Effector memory CD4-positive, alpha-beta T cell (primary cell): Measurements from ENCODE around the gene FNBP1L.
"Not testable (repeated sequence)": the region's sequence is repeated elsewhere in the genome, so short reads cannot be mapped to it uniquely, and the experiment has no call there.

Source experiments
- DNase-seq, 3 donors: peaks; one replicate each; pipeline ENCODE4 v3.0.0-alpha.2; 2020
- H3K27ac ChIP-seq: 2 replicates; pipeline ENCODE4 v1.7.0; 2013; ENCODE audit warnings: mild to moderate bottlenecking, low read length, moderate library complexity; ENCODE audit not compliant: insufficient read depth, poor library complexity, severe bottlenecking
- H3K27me3 ChIP-seq: replicated peaks from 2 replicates; pipeline ENCODE4 v1.7.0; 2013; ENCODE audit warnings: mild to moderate bottlenecking, low read length; ENCODE audit not compliant: insufficient read depth, control insufficient read depth, poor library complexity, severe bottlenecking
- H3K36me3 ChIP-seq: 2 replicates; pipeline ENCODE4 v1.7.0; 2013; ENCODE audit warnings: mild to moderate bottlenecking, low read length, moderate library complexity; ENCODE audit not compliant: control insufficient read depth, insufficient read depth
- H3K4me1 ChIP-seq: 2 replicates; pipeline ENCODE4 v1.7.0; 2013; ENCODE audit warnings: low read length, mild to moderate bottlenecking; ENCODE audit not compliant: control insufficient read depth, insufficient read depth, poor library complexity, severe bottlenecking
- H3K4me3 ChIP-seq: 2 replicates; pipeline ENCODE4 v1.7.0; 2013; ENCODE audit warnings: low read length, low read depth, mild to moderate bottlenecking; ENCODE audit not compliant: insufficient read depth, poor library complexity, severe bottlenecking
- H3K9me3 ChIP-seq: 2 replicates; pipeline ENCODE4 v1.7.0; 2013; ENCODE audit warnings: mild to moderate bottlenecking, low read length, moderate library complexity; ENCODE audit not compliant: control insufficient read depth

Gene FNBP1L

GRCh38 chr1:93537396-93537795 lies 89.5 kb downstream of the FNBP1L start:
- DNase-seq, result no peak
- Histone ChIP-seq H3K36me3 (no peaks in the 10 kb centered on the region), H3K27ac (no peak overlapping the region), H3K4me1 (no peaks in the 10 kb centered on the region), H3K4me3 (no peak overlapping the region), H3K9me3 (no peaks in the 10 kb centered on the region), H3K27me3 (no peaks in the 10 kb centered on the region)

GRCh38 chr1:93537924-93538323 lies 90.0 kb downstream of the FNBP1L start:
- no peaks in the 10 kb centered on the region for H3K4me1 ChIP-seq
- H3K4me3 ChIP-seq, result no peak overlapping the region
- H3K36me3 ChIP-seq, result no peaks in the 10 kb centered on the region
- H3K27me3 ChIP-seq, result no peaks in the 10 kb centered on the region
- no peak for DNase-seq
- no peaks in the 10 kb centered on the region for H3K9me3 ChIP-seq
- H3K27ac ChIP-seq, result no peak overlapping the region

GRCh38 chr1:93541045-93541444 lies 93.1 kb downstream of the FNBP1L start:
- no peaks in the 10 kb centered on the region for H3K27me3 ChIP-seq
- no peak for DNase-seq
- no peaks in the 10 kb centered on the region for H3K36me3 ChIP-seq
- no peak overlapping the region for H3K27ac ChIP-seq
- no peaks in the 10 kb centered on the region for H3K4me1 ChIP-seq
- H3K4me3 ChIP-seq, result no peak overlapping the region
- no peaks in the 10 kb centered on the region for H3K9me3 ChIP-seq

- no peaks in the 10 kb centered on the region for H3K27me3 ChIP-seq
- H3K4me3 ChIP-seq, result no peak overlapping the region
- H3K9me3 ChIP-seq, result no peaks in the 10 kb centered on the region
- H3K27ac ChIP-seq, result no peak overlapping the region
- H3K36me3 ChIP-seq, result no peaks in the 10 kb centered on the region
- no peaks in the 10 kb centered on the region for H3K4me1 ChIP-seq
- DNase-seq, result no peak
These were observed 94.5 kb downstream of the FNBP1L start for GRCh38 chr1:93542398-93542797.

- Histone ChIP-seq H3K4me1 (no peaks in the 10 kb centered on the region), H3K4me3 (no peak overlapping the region), H3K27ac (no peak overlapping the region), H3K9me3 (no peaks in the 10 kb centered on the region), H3K36me3 (no peaks in the 10 kb centered on the region), H3K27me3 (no peaks in the 10 kb centered on the region)
- no peak for DNase-seq
These were observed 98.4 kb downstream of the FNBP1L start for GRCh38 chr1:93546162-93546863.

GRCh38 chr1:93549131-93549530 lies 101.2 kb downstream of the FNBP1L start:
- Histone ChIP-seq H3K36me3 (no peaks in the 10 kb centered on the region), H3K9me3 (no peaks in the 10 kb centered on the region), H3K27ac (no peak overlapping the region), H3K4me3 (no peak overlapping the region), H3K4me1 (no peaks in the 10 kb centered on the region), H3K27me3 (no peaks in the 10 kb centered on the region)
- DNase-seq, result no peak

- Histone ChIP-seq H3K27ac (no peak overlapping the region), H3K9me3 (no peaks in the 10 kb centered on the region)
- no peak for DNase-seq
These were observed 101.9 kb downstream of the FNBP1L start for GRCh38 chr1:93549811-93550210.

GRCh38 chr1:93552741-93553455 lies 105.0 kb downstream of the FNBP1L start:
- H3K36me3 ChIP-seq, result no peaks in the 10 kb centered on the region
- DNase-seq, result no peak
- peaks cover 6% of the 10 kb centered on the region for H3K4me1 ChIP-seq
- H3K27ac ChIP-seq, result no peak overlapping the region
- H3K27me3 ChIP-seq, result no peaks in the 10 kb centered on the region
- no peaks in the 10 kb centered on the region for H3K9me3 ChIP-seq
- H3K4me3 ChIP-seq, result no peak overlapping the region

More at GRCh38 chr1:93549811-93550210, 101.9 kb downstream of the FNBP1L start:
- Histone ChIP-seq H3K4me1 (peaks cover under 1% of the 10 kb centered on the region), H3K36me3 (no peaks in the 10 kb centered on the region), H3K27me3 (no peaks in the 10 kb centered on the region), H3K4me3 (no peak overlapping the region)

- not testable (repeated sequence) for H3K4me3 ChIP-seq, H3K4me1 ChIP-seq, DNase-seq, H3K9me3 ChIP-seq, H3K27ac ChIP-seq, H3K36me3 ChIP-seq, H3K27me3 ChIP-seq
These were observed 106.1 kb downstream of the FNBP1L start for GRCh38 chr1:93553886-93554490.
